Hypothalamus (tissue), 51 donors: ENCODE data around the gene GPR42.
"Not testable (repeated sequence)": the region's sequence is repeated elsewhere in the genome, so short reads cannot be mapped to it uniquely, and the experiment has no call there.

Source experiments
- DNase-seq, 51 donors: peaks; one replicate each; lab custom pipeline; 2025; lab: John Stamatoyannopoulos, UW

GPR42 gene

GRCh38 chr19:35362261-35363000 lies 8.4 kb upstream of the GPR42 start:
- no peak for DNase-seq

GRCh38 chr19:35363001-35363590 lies 7.8 kb upstream of the GPR42 start:
- DNase-seq: no peak

GRCh38 chr19:35363711-35364425 lies 7.0 kb upstream of the GPR42 start:
- no peak for DNase-seq

GRCh38 chr19:35365303-35365702 lies 5.6 kb upstream of the GPR42 start:
- no peak for DNase-seq

GRCh38 chr19:35368378-35368777 lies 2.5 kb upstream of the GPR42 start:
- no peak for DNase-seq

DNA sequence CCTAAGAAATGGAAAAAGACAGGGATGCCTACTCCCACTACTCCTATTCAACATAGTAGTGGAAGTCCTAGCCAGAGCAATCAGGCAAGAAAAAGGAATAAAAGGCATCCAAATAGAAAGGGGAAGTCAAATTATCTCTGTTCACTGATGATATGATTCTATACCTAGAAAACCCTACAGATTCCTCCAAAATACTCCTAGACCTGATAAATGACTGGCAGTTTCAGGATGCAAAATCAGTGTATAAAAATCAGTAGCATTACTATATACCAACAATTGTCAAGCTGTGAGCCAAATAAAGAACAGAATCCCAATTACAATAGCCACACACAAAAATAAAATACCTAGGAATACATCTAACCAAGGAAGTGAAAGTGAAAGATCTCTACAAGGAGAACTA lies 1.3 kb upstream of the GPR42 start:
- no peak for DNase-seq

DNA sequence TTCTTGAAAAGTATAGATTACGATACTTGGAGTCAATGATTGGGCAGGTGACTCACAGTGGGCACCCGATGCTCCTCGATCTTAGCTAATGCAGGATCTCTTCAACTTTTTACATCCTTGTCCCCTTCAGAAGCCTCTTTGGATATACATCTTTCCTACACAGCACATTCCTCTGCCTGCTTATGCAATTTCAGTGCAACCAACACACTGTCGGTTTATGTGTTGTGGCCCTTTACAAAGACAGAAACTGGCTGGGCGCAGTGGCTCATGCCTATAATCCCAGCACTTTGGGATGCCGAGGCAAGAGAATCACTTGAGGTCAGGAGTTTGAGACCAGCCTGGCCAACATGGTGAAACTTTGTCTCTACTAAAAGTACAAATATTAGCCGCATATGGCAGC lies 2.6 kb downstream of the GPR42 start:
- DNase-seq: no peak

GRCh38 chr19:35374031-35374430 lies 3.2 kb downstream of the GPR42 start:
- not testable (repeated sequence) for DNase-seq

DNA sequence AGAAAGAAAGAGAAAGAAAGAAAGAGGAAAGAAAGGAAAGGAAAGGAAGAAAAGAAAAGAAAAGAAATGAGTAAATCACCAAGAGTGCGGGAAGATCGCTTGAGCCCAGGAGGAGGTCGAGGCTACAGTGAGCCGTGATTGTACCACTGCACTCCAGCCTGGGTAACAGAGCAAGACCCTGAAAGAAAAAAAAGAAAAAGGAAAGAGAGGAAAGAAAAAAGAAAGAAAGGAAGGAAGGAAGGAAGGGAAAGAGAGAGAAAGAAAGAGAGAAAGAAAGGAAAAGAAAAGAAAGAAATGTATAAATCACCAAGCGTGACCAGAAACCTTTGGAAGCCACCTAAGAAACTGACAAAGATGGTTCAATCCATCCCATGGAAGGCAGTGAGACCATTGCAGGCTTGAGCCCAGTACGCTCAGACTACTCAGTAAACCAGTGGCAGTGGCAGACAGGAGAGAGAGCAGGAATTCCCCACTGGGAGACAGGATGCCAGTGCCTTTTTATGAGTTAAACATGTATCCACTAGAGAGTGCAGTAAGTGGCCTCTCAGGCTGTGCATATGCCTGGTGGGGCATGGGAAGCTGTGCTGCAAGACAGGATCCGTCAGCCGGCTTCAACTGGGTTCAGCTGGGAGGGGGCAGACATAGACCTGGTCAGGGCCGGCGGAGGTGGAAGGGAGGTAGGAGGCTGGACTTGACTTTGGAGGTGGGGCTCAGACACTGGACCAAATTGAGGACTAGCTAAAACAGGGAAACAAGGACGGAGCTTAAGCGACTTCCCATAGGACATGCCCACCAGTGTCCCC lies 4.8 kb downstream of the GPR42 start:
- DNase-seq: no peak

GRCh38 chr19:35377656-35378055 lies 6.8 kb downstream of the GPR42 start:
- DNase-seq: no peak

- no peak for DNase-seq
These were observed 7.5 kb downstream of the GPR42 start for GRCh38 chr19:35378356-35378755.

DNA sequence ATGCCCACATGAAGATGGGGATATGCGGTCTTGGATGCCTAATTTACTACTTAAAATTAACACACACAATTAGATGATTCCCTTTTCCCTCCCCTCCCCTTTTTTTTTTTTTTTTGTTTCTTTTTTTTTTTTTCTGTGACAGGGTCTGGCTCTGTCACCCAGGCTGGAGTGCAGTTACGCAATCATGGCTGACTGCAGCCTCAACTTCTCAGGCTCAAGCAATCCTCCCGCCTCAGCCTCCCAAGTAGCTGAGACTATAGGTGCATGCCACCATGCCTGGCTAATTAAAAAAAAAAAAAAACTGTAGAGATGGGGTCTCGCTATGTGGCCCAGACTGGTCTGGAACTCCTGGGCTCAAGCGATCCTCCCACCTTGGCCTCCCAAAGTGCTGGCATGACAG lies 8.7 kb downstream of the GPR42 start:
- DNase-seq: not testable (repeated sequence)

GRCh38 chr19:35379992-35380391 lies 9.1 kb downstream of the GPR42 start:
- DNase-seq: no peak

GRCh38 chr19:35380450-35381124 lies 9.7 kb downstream of the GPR42 start:
- DNase-seq: no peak

GRCh38 chr19:35381318-35381717 lies 10.4 kb downstream of the GPR42 start:
- DNase-seq: no peak

DNA sequence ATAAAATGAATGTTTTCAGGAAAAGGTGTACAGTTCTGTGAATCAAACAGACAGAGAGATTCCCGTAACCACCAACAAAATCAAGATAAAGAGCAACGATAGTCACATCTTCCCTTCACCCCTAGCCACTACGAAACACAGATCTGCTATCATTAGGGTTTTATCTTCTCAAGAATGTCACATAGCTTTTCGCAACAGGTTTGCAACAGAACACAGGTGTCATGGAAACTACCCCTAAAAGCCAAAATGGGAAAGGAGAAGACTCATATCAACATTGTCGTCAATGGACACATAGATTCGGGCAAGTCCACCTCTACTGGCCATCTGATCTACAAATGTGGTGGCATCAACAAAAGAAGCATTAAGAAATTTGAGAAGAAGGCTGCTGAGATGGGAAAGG lies 11.1 kb downstream of the GPR42 start:
- no peak for DNase-seq

GRCh38 chr19:35383536-35383935 lies 12.7 kb downstream of the GPR42 start:
- no peak for DNase-seq

GRCh38 chr19:35388277-35389054 lies 17.6 kb downstream of the GPR42 start:
- no peak for DNase-seq

GRCh38 chr19:35389192-35389861 lies 18.5 kb downstream of the GPR42 start:
- DNase-seq: no peak
